HG02884 (cell line): ENCODE data around the gene WNT4.

ENCODE experiments used
- ATAC-seq: cut with Tn5 transposase; IDR thresholded peaks from one replicate; pipeline ENCODE4 v1.9.1; 2021; ENCODE audit warnings: mild to moderate bottlenecking, moderate library complexity; ENCODE audit not compliant: unreplicated experiment

Gene WNT4

GRCh38 chr1:22164841-22165808 is 22.2 kb upstream of the WNT4 start:
- no peak for ATAC-seq

- ATAC-seq = no peak
Observed at GRCh38 chr1:22163564-22163963, 20.7 kb upstream of the WNT4 start.

- no peak for ATAC-seq
Observed at GRCh38 chr1:22163137-22163536, 20.2 kb upstream of the WNT4 start.

- ATAC-seq = no peak
Observed at GRCh38 chr1:22159891-22160290, 17.0 kb upstream of the WNT4 start.

DNA sequence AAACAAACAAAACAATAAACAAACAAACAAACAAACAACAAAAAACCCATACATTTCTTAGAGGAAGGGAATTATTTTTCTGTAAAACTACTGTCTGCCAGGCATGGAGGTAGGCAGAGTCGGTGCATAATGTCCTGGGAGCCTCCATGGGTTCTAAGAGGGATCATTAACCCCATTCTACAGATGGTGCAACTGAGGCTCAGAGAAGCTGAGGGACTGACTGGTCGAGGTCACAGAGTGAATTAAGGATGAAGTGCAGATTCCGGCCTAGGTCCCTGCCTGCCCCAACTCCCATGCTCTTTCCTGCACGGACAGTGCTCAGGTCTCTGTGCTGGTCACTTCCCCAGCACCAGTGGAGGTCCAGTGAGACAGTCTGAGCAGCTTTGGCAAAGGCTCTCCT is 15.8 kb upstream of the WNT4 start:
- no peak for ATAC-seq

- no peak for ATAC-seq
Observed at GRCh38 chr1:22157359-22157966, 14.6 kb upstream of the WNT4 start.

- ATAC-seq = no peak
Observed at GRCh38 chr1:22155517-22155916, 12.6 kb upstream of the WNT4 start.

DNA sequence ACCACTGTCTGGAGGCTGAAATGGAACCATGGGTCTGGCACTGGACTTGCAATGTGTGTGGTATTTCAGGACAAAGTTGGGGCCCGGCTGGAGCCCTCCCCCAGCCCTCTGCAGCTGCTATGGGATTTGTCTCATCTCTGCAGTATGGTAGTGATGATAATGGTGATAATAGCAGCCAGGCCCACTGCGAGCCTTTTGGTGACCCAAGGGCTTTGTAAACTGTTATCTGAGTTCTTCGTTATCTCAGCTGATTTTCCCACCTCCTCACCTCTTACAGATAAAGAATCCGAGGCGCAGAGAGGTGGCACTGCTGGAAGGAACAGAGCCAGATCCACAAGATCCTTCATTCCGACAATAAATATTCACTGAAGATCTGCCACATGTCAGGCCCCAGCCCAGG is 11.7 kb upstream of the WNT4 start:
- no peak for ATAC-seq

GRCh38 chr1:22153660-22154437 is 11.0 kb upstream of the WNT4 start:
- no peak for ATAC-seq

DNA sequence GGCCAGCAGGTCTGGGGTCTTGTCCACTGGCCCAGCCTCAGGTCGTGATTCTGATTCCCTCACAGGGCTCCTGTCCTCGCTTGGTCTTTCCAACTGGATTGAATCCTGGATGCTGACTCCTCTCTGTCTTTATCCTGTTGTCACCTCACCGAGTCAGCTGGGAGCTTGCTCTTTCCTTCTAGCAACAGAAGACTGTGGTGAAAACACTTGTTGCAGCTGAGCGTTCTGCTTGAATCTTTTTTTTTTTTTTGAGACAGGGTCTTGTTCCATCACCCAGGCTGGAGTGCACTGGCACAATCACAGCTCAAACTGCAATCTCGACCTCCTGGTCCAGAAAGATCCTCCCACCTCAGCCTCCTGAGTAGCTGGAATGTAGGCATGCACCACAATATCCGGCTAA is 8.0 kb upstream of the WNT4 start:
- no peak for ATAC-seq

GRCh38 chr1:22142315-22143064 is 407 bp downstream of the WNT4 start:
- ATAC-seq = no peak

- ATAC-seq = no peak
Observed at GRCh38 chr1:22141554-22142314, 1.2 kb downstream of the WNT4 start.

- ATAC-seq = no peak
Observed at GRCh38 chr1:22140694-22141093, 2.2 kb downstream of the WNT4 start.

- no peak for ATAC-seq
Observed at GRCh38 chr1:22139817-22140216, 3.1 kb downstream of the WNT4 start.

- ATAC-seq = no peak
Observed at GRCh38 chr1:22139066-22139594, 3.8 kb downstream of the WNT4 start.

- no peak for ATAC-seq
Observed at GRCh38 chr1:22137004-22137720, 5.7 kb downstream of the WNT4 start.

- ATAC-seq = no peak
Observed at GRCh38 chr1:22133931-22134324, 9.0 kb downstream of the WNT4 start.

GRCh38 chr1:22133247-22133930 is 9.5 kb downstream of the WNT4 start:
- ATAC-seq = no peak
